IPS-18a (cell line): Measurements from ENCODE around the gene DDX1.

Experiments used
- H3K27ac ChIP-seq: one replicate; pipeline ENCODE4 v1.5.1; 2013; ENCODE audit warnings: low read length
- H3K27me3 ChIP-seq: one replicate; pipeline ENCODE4 v1.6.1; 2013; ENCODE audit warnings: mild to moderate bottlenecking, low read length; ENCODE audit not compliant: control insufficient read depth, insufficient read depth
- H3K36me3 ChIP-seq: one replicate; pipeline ENCODE4 v1.6.1; 2013; ENCODE audit warnings: low read depth, low read length; ENCODE audit not compliant: control insufficient read depth
- H3K4me1 ChIP-seq: one replicate; pipeline ENCODE4 v1.6.1; 2013; ENCODE audit warnings: low read depth, low read length; ENCODE audit not compliant: control insufficient read depth
- H3K4me3 ChIP-seq: one replicate; pipeline ENCODE4 v1.5.1; 2013; ENCODE audit warnings: low read length
- H3K9ac ChIP-seq: one replicate; pipeline ENCODE4 v1.6.1; 2013; ENCODE audit warnings: mild to moderate bottlenecking, low read length, moderate library complexity
- H3K9me3 ChIP-seq: one replicate; pipeline ENCODE4 v1.6.1; 2013; ENCODE audit warnings: low read depth, low read length; ENCODE audit not compliant: control insufficient read depth

The DDX1 gene

GRCh38 chr2:15628899-15629855 is 37.5 kb downstream of the DDX1 start:
- H3K36me3 ChIP-seq = peaks cover 92% of the 10 kb centered on the region
- no peaks in the 10 kb centered on the region for H3K4me1 ChIP-seq
- no peak overlapping the region for H3K27ac ChIP-seq
- H3K9ac ChIP-seq = no peak overlapping the region
- H3K27me3 ChIP-seq = no peaks in the 10 kb centered on the region
- no peak overlapping the region for H3K4me3 ChIP-seq
- no peaks in the 10 kb centered on the region for H3K9me3 ChIP-seq

GRCh38 chr2:15630121-15630977 is 38.7 kb downstream of the DDX1 start:
- Histone ChIP-seq H3K27ac (no peak overlapping the region), H3K9ac (no peak overlapping the region), H3K36me3 (peaks cover 90% of the 10 kb centered on the region), H3K4me3 (no peak overlapping the region), H3K9me3 (no peaks in the 10 kb centered on the region), H3K27me3 (no peaks in the 10 kb centered on the region), H3K4me1 (no peaks in the 10 kb centered on the region)

GRCh38 chr2:15630978-15631719 is 39.5 kb downstream of the DDX1 start:
- Histone ChIP-seq H3K27me3 (no peaks in the 10 kb centered on the region), H3K9ac (no peak overlapping the region), H3K9me3 (no peaks in the 10 kb centered on the region), H3K4me1 (no peaks in the 10 kb centered on the region), H3K36me3 (peaks cover 89% of the 10 kb centered on the region), H3K27ac (no peak overlapping the region), H3K4me3 (no peak overlapping the region)

- no peak overlapping the region for H3K27ac ChIP-seq
- H3K9ac ChIP-seq = no peak overlapping the region
- H3K9me3 ChIP-seq = no peaks in the 10 kb centered on the region
- no peak overlapping the region for H3K4me3 ChIP-seq
- H3K4me1 ChIP-seq = no peaks in the 10 kb centered on the region
- no peaks in the 10 kb centered on the region for H3K27me3 ChIP-seq
- peaks cover 84% of the 10 kb centered on the region for H3K36me3 ChIP-seq
These were observed 40.2 kb downstream of the DDX1 start for GRCh38 chr2:15631883-15632282.

GRCh38 chr2:15633043-15633970 is 41.6 kb downstream of the DDX1 start:
- H3K27me3 ChIP-seq = no peaks in the 10 kb centered on the region
- H3K36me3 ChIP-seq = peaks cover 72% of the 10 kb centered on the region
- H3K4me1 ChIP-seq = no peaks in the 10 kb centered on the region
- H3K9ac ChIP-seq = no peak overlapping the region
- no peaks in the 10 kb centered on the region for H3K9me3 ChIP-seq
- H3K27ac ChIP-seq = no peak overlapping the region
- no peak overlapping the region for H3K4me3 ChIP-seq

GRCh38 chr2:15633971-15634346 is 42.3 kb downstream of the DDX1 start:
- Histone ChIP-seq H3K27me3 (no peaks in the 10 kb centered on the region), H3K27ac (no peak overlapping the region), H3K4me3 (no peak overlapping the region), H3K9me3 (no peaks in the 10 kb centered on the region), H3K4me1 (no peaks in the 10 kb centered on the region), H3K36me3 (peaks cover 68% of the 10 kb centered on the region), H3K9ac (no peak overlapping the region)

GRCh38 chr2:15634846-15635490 is 43.3 kb downstream of the DDX1 start:
- no peak overlapping the region for H3K9ac ChIP-seq
- H3K27ac ChIP-seq = no peak overlapping the region
- H3K4me1 ChIP-seq = no peaks in the 10 kb centered on the region
- H3K27me3 ChIP-seq = no peaks in the 10 kb centered on the region
- no peak overlapping the region for H3K4me3 ChIP-seq
- peaks cover 58% of the 10 kb centered on the region for H3K36me3 ChIP-seq
- H3K9me3 ChIP-seq = no peaks in the 10 kb centered on the region

GRCh38 chr2:15636972-15637785 is 45.5 kb downstream of the DDX1 start:
- no peak overlapping the region for H3K4me3 ChIP-seq
- H3K27me3 ChIP-seq = no peaks in the 10 kb centered on the region
- no peaks in the 10 kb centered on the region for H3K9me3 ChIP-seq
- no peak overlapping the region for H3K9ac ChIP-seq
- no peak overlapping the region for H3K27ac ChIP-seq
- H3K4me1 ChIP-seq = no peaks in the 10 kb centered on the region
- peaks cover 40% of the 10 kb centered on the region for H3K36me3 ChIP-seq

- Histone ChIP-seq H3K27ac (no peak overlapping the region), H3K4me1 (no peaks in the 10 kb centered on the region), H3K36me3 (peaks cover 25% of the 10 kb centered on the region), H3K9me3 (no peaks in the 10 kb centered on the region), H3K9ac (no peak overlapping the region), H3K27me3 (no peaks in the 10 kb centered on the region), H3K4me3 (no peak overlapping the region)
These were observed 47.1 kb downstream of the DDX1 start for GRCh38 chr2:15638720-15639119.
